ENCODE results near the gene EIF2D. TPM values are rescaled to one million over a fixed set of nuclear protein-coding genes. Genes with fewer than 3 reads are reported as not detected.

The EIF2D gene
- polyA plus RNA-seq, 6 donors from 2014 or later, result 25.2 to 46.2 (median 31.8) TPM

DNA sequence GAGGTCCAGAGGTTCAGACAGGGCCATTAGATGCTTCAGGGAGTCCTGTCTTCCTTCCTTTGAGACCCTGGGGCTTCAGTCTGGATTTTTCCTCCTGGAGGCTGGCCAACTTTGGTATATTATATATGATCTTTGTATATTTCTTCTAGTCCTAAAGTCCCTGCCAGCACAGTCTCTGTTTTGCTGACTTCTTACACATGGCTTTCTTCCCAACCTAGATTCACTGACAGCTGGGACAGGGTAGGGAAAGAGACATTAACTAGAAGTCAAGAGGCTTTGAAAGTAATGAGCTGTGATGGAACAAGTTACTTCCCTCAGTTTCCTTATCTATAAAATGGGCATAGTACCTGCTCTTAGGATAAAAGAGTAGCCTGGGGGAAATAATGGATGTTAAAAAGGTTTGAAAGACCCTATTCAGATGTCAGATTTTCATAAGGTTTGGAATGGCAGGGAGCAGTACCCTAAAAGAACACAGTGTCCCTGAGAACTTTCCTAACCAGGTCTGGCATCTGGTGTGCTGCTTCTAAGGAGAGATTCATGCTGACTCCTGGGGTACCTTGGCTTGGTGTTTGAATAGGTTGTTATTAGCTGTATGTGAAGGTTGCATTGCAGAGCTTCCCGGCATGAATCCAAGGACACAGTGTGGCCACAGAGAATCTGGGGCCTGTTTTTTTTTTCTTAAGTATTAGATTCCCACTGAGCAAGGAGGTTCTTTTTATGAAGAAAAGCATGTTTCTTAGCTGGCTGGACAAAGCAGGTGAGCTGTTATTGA, 57.4 kb downstream of the EIF2D start:
- Mint-ChIP-seq H3K27me3 (no peaks in the 10 kb centered on the region), H3K27ac (peak overlapping the region; percentile 76 to 99 (median 94)), H3K9me3 (no peaks in the 10 kb centered on the region), H3K36me3 (no peaks in the 10 kb centered on the region), H3K4me1 (peaks cover 35 to 52% (median 44%) of the 10 kb centered on the region in 3 donors), H3K4me3 (peak overlapping the region in 6 of 8 donors; percentile 35 to 100 (median 98))
- DNase-seq, result no peak
- no peak for ATAC-seq (ENCODE audit: low read depth in 2 of 2)

- Mint-ChIP-seq H3K4me1 (peaks cover 29 to 45% (median 37%) of the 10 kb centered on the region in 3 donors), H3K36me3 (no peaks in the 10 kb centered on the region), H3K27ac (peak overlapping the region in 5 of 6 donors; percentile 65 to 99 (median 76)), H3K4me3 (peak overlapping the region in 2 of 8 donors; percentile 5 to 35), H3K9me3 (no peaks in the 10 kb centered on the region), H3K27me3 (no peaks in the 10 kb centered on the region)
- ATAC-seq (ENCODE audit: low read depth in 2 of 2) (no peak), DNase-seq (no peak)
Measured at GRCh38 chr1:206554211-206554610, 58.1 kb downstream of the EIF2D start.

- Mint-ChIP-seq H3K4me3 (no peak overlapping the region), H3K9me3 (no peaks in the 10 kb centered on the region), H3K27me3 (no peaks in the 10 kb centered on the region), H3K27ac (peak overlapping the region in 3 of 6 donors; percentile 6 to 70 (median 57)), H3K36me3 (no peaks in the 10 kb centered on the region), H3K4me1 (peaks cover 21 to 33% (median 27%) of the 10 kb centered on the region in 3 donors)
- DNase-seq, result no peak
- peak; percentile 24 to 32 for ATAC-seq (ENCODE audit: low read depth in 2 of 2)
Measured at GRCh38 chr1:206551986-206552326, 60.3 kb downstream of the EIF2D start.

DNA sequence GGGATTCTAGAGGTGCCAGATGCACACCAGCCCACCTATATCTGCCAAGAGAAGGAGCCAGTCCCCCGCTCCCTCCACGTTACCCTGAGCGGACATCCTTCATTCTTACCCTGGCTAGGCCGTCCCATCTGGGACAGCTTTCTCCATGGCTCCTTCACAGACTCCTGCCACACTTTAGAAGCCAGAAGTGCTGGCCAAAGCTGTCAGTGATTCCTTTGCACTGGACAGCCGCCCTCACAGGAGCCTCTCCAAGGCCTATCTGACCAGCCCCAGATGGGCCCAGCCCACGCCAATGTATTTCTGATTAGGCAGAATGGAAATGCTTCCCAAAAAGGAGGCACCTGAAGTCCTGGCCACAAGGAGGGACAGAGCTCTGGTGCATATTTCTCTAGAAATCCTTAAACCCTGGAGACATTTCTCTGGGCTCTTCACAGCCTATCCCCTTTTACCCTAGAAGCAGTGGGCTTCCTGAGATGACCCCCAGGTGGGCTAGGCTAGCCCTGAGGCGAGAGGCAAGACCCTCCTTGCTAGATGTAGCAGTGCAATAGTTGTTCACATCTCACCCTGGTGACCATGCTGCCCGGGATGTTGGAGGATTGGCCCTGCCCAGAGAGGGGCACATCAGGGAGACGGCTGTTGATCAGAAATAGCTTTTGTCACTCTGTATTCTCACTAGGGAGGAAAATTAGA, 60.8 kb downstream of the EIF2D start:
- DNase-seq, result no peak

DNA sequence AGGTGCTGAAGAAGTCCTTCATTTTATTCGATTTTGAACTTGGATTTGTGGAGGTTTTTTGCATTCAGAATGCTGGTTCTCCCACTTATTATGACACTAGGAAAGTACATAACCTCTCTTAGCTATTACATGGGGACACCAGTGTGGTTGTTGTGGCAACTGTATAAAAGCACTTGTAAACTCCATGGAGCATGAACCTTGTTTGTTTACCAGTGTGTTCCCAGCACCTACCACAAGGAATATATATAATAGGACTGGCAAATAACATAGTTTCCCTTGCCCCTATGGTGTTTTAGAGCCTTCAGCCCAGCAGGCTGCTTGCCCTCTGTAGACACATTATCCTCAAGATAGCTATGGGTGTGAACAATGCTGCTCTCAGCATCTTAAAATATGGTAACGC, 61.8 kb downstream of the EIF2D start:
- Mint-ChIP-seq H3K36me3 (no peaks in the 10 kb centered on the region), H3K27ac (no peak overlapping the region), H3K27me3 (no peaks in the 10 kb centered on the region), H3K9me3 (no peaks in the 10 kb centered on the region), H3K4me1 (peaks cover 14 to 19% (median 14%) of the 10 kb centered on the region in 3 donors), H3K4me3 (no peak overlapping the region)
- DNase-seq (no peak), ATAC-seq (ENCODE audit: low read depth in 2 of 2) (no peak)

More for the DNA sequence above, 60.8 kb downstream of the EIF2D start:
- Mint-ChIP-seq H3K9me3 (no peaks in the 10 kb centered on the region), H3K4me1 (peaks cover 21 to 28% (median 24%) of the 10 kb centered on the region in 3 donors), H3K27me3 (no peaks in the 10 kb centered on the region), H3K4me3 (no peak overlapping the region), H3K36me3 (no peaks in the 10 kb centered on the region), H3K27ac (peak overlapping the region in 2 of 6 donors; percentile 6 to 70)
- ATAC-seq (ENCODE audit: low read depth in 2 of 2), result no peak

DNA sequence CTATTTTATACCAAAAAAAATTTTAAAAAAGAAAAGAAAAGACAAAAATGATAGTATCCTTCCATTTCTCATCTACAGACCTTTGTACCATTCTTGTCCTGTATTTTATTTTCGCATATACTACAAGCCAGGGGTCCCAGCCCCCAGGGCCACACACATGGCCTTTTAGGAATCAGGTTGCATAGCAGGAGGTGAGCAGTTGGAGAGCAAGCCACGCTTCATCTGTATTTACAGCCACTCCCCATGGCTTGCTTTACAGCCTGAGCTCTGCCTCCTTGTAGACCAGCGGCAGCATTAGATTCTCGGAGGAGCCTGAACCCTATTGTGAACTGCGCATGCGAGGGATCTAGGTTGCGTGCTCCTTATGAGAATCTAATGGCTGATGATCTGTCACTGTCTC, 65.2 kb downstream of the EIF2D start:
- H3K9me3 Mint-ChIP-seq, result no peaks in the 10 kb centered on the region
- no peaks in the 10 kb centered on the region for H3K27me3 Mint-ChIP-seq
- ATAC-seq (ENCODE audit: low read depth in 2 of 2), result no peak
- no peak overlapping the region for H3K27ac Mint-ChIP-seq
- no peak overlapping the region for H3K4me3 Mint-ChIP-seq
- peaks cover 6 to 16% (median 10%) of the 10 kb centered on the region in 3 donors for H3K4me1 Mint-ChIP-seq
- H3K36me3 Mint-ChIP-seq, result no peaks in the 10 kb centered on the region
- DNase-seq, result no peak

DNA sequence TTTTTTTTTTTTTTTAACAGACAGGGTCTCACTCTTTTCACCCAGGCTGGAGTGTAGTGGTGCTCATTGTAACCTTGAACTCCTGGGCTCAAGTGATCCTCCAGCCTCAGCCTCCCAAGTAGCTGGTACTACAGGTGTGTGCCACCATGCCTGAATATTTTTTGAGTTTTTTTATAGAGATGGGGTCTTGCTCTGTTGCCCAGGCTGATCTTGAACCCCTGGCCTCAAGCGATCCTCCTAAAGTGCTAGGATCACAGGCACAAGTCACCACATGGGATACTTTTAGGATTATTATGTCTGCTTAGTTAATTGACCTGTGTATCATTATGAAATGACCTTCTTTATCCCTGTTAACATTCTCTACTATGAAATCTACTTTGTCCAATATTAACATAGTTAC, 66.9 kb downstream of the EIF2D start:
- ATAC-seq (ENCODE audit: low read depth in 2 of 2) (peak; percentile 12 to 23), DNase-seq (no peak)
- Mint-ChIP-seq H3K27me3 (no peaks in the 10 kb centered on the region), H3K9me3 (no peaks in the 10 kb centered on the region), H3K4me3 (peak overlapping the region in 1 of 8 donors; percentile 50), H3K4me1 (peaks cover 4 to 11% (median 7%) of the 10 kb centered on the region in 3 donors), H3K36me3 (no peaks in the 10 kb centered on the region), H3K27ac (peak overlapping the region in 2 of 6 donors; percentile 1 to 78)

DNA sequence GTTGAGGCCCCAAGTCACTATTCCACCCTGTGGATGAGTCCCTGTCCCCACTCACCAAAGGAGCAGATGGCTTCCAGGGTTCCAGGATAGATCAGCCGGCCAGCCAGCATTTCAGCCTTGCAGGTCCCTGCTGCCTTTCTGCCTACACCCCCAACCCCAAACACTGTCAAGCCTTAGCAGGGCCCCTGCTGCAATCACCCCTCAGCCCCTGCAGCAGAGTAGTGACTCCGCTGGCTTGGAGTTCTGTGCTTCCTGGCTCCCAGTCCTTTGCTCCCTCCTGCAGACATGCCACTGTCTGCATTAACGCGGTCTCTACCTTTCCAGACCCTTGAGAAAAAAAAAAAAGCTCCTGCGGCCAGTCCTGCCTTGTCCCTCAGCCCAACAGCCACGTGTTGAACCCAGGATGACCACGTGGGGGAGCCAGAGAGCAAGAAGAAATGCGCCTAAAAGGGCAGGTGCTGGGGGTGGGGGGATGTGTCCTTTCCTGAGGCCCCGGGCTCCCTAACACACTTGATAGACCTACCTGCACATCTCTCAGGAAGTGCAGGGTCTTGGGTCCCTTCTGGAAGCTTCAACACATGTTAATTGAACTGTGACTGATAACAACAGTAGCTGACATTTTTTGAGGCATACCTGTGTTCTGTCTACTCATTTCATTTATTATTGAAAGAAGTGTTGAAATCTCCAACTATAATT, 67.6 kb downstream of the EIF2D start:
- Mint-ChIP-seq H3K4me3 (no peak overlapping the region), H3K27me3 (no peaks in the 10 kb centered on the region), H3K4me1 (peaks cover 4 to 11% (median 7%) of the 10 kb centered on the region in 3 donors), H3K36me3 (no peaks in the 10 kb centered on the region), H3K27ac (peak overlapping the region in 2 of 6 donors; percentile 20 to 64), H3K9me3 (no peaks in the 10 kb centered on the region)
- ATAC-seq (ENCODE audit: low read depth in 2 of 2) (peak; percentile 94 to 95), DNase-seq (peak; percentile 78)

Other genes starting within 250 kb of the EIF2D start
- gene IKBKE, start 142.0 kb downstream of the EIF2D start, polyA plus RNA-seq (ENCODE audit: low read depth in 6 of 6), result 10 to 100 TPM in 5 of 6 donors, 1 to 10 TPM in 1; 10.0 to 32.6 (median 14.2) TPM
- gene RASSF5, start 104.9 kb downstream of the EIF2D start, polyA plus RNA-seq (ENCODE audit: low read depth in 6 of 6), result 100 to 1,000 TPM; 116 to 166 (median 146) TPM
- gene DYRK3, start 23.1 kb upstream of the EIF2D start, polyA plus RNA-seq (ENCODE audit: low read depth in 6 of 6), result not detected
- gene MAPKAPK2, start 72.4 kb upstream of the EIF2D start, polyA plus RNA-seq (ENCODE audit: low read depth in 6 of 6), result 1 to 10 TPM; 1.7 to 3.6 (median 2.8) TPM
- gene IL19, start 158.3 kb upstream of the EIF2D start, polyA plus RNA-seq (ENCODE audit: low read depth in 6 of 6), result not detected
- under 1 TPM in 2 of 6 donors, not detected in 4; 0.17 to 0.31 TPM for gene IL10, start 160.0 kb upstream of the EIF2D start, polyA plus RNA-seq (ENCODE audit: low read depth in 6 of 6)

Measured in naive B cell (primary cell).